Duodenal mucosa (tissue), 2 donors: ENCODE results near the gene RFFL.

ENCODE experiments used
- H3K27ac ChIP-seq: one replicate; pipeline ENCODE4 v1.7.0; 2013; ENCODE audit warnings: low read depth, low read length
- H3K27me3 ChIP-seq, 2 donors: one replicate each; pipeline ENCODE4 v1.7.0; 2013; ENCODE audit warnings: low read length in 2 of 2, control low read depth in 1 of 2; ENCODE audit not compliant: insufficient read depth in 2 of 2, control insufficient read depth in 1 of 2
- H3K36me3 ChIP-seq, 2 donors: one replicate each; pipeline ENCODE4 v1.7.0; 2013; ENCODE audit warnings: low read length in 2 of 2, control low read depth in 1 of 2; ENCODE audit not compliant: insufficient read depth in 2 of 2, control insufficient read depth in 1 of 2
- H3K4me1 ChIP-seq, 2 donors: one replicate each; pipeline ENCODE4 v1.7.0; 2013; ENCODE audit warnings: low read length in 2 of 2, control low read depth in 1 of 2; ENCODE audit not compliant: insufficient read depth in 2 of 2, control insufficient read depth in 1 of 2
- H3K4me3 ChIP-seq, 2 donors: one replicate each; pipeline ENCODE4 v1.7.0; 2013; ENCODE audit warnings: low read length in 2 of 2, low read depth in 1 of 2
- H3K9ac ChIP-seq, 2 donors: one replicate each; pipeline ENCODE4 v1.7.0; 2013; ENCODE audit warnings: low read length in 2 of 2, low read depth in 1 of 2
- H3K9me3 ChIP-seq, 2 donors: one replicate each; pipeline ENCODE4 v1.7.0; 2013; ENCODE audit warnings: low read length in 2 of 2, control low read depth in 1 of 2; ENCODE audit not compliant: control insufficient read depth in 1 of 2

Gene RFFL

GRCh38 chr17:35068249-35068648 lies 4.7 kb upstream of the RFFL start:
- Histone ChIP-seq H3K36me3 (no peaks in the 10 kb centered on the region), H3K4me1 (peaks cover 37 to 45% of the 10 kb centered on the region in 2 donors), H3K27me3 (no peaks in the 10 kb centered on the region), H3K27ac (no peak overlapping the region), H3K9me3 (no peaks in the 10 kb centered on the region), H3K9ac (no peak overlapping the region), H3K4me3 (no peak overlapping the region)

- peaks cover 34 to 51% of the 10 kb centered on the region in 2 donors for H3K4me1 ChIP-seq
- H3K4me3 ChIP-seq: no peak overlapping the region
Measured at GRCh38 chr17:35065880-35066279, 2.4 kb upstream of the RFFL start.

GRCh38 chr17:35064516-35065215 lies 1.2 kb upstream of the RFFL start:
- Histone ChIP-seq H3K27me3 (no peaks in the 10 kb centered on the region), H3K9me3 (no peaks in the 10 kb centered on the region), H3K4me1 (peaks cover 27 to 51% of the 10 kb centered on the region in 2 donors), H3K27ac (no peak overlapping the region), H3K4me3 (no peak overlapping the region), H3K9ac (peak overlapping the region; percentile 1 to 34), H3K36me3 (peaks cover 6 to 8% of the 10 kb centered on the region in 2 donors)

More at GRCh38 chr17:35065880-35066279, 2.4 kb upstream of the RFFL start:
- Histone ChIP-seq H3K9me3 (no peaks in the 10 kb centered on the region), H3K27ac (no peak overlapping the region), H3K9ac (no peak overlapping the region), H3K36me3 (peaks cover 2 to 4% of the 10 kb centered on the region in 2 donors), H3K27me3 (no peaks in the 10 kb centered on the region)

GRCh38 chr17:35062308-35062707 lies 1.2 kb downstream of the RFFL start:
- H3K27me3 ChIP-seq: no peaks in the 10 kb centered on the region
- H3K27ac ChIP-seq: no peak overlapping the region
- no peaks in the 10 kb centered on the region for H3K9me3 ChIP-seq
- H3K4me3 ChIP-seq: no peak overlapping the region
- H3K4me1 ChIP-seq: peaks cover 11 to 35% of the 10 kb centered on the region in 2 donors
- H3K9ac ChIP-seq: no peak overlapping the region
- H3K36me3 ChIP-seq: peaks cover 6 to 8% of the 10 kb centered on the region in 2 donors

GRCh38 chr17:35057332-35057915 lies 6.1 kb downstream of the RFFL start:
- Histone ChIP-seq H3K36me3 (peaks cover 6% of the 10 kb centered on the region in 2 donors), H3K4me3 (no peak overlapping the region), H3K9ac (no peak overlapping the region), H3K27me3 (no peaks in the 10 kb centered on the region), H3K4me1 (peaks cover 0 to 13% of the 10 kb centered on the region in 2 donors), H3K27ac (no peak overlapping the region), H3K9me3 (no peaks in the 10 kb centered on the region)

GRCh38 chr17:35056013-35056412 lies 7.5 kb downstream of the RFFL start:
- Histone ChIP-seq H3K4me1 (peaks cover 9 to 26% of the 10 kb centered on the region in 2 donors), H3K27ac (no peak overlapping the region), H3K4me3 (no peak overlapping the region), H3K36me3 (peaks cover 4 to 5% of the 10 kb centered on the region in 2 donors), H3K27me3 (no peaks in the 10 kb centered on the region), H3K9ac (no peak overlapping the region), H3K9me3 (no peaks in the 10 kb centered on the region)

GRCh38 chr17:35053204-35053603 lies 10.3 kb downstream of the RFFL start:
- Histone ChIP-seq H3K4me1 (peaks cover 21 to 41% of the 10 kb centered on the region in 2 donors), H3K27me3 (no peaks in the 10 kb centered on the region), H3K27ac (no peak overlapping the region)

GRCh38 chr17:35052780-35053179 lies 10.7 kb downstream of the RFFL start:
- no peak overlapping the region for H3K4me3 ChIP-seq
- H3K4me1 ChIP-seq: peaks cover 21 to 41% of the 10 kb centered on the region in 2 donors
- no peaks in the 10 kb centered on the region for H3K36me3 ChIP-seq
- no peak overlapping the region for H3K27ac ChIP-seq
- no peaks in the 10 kb centered on the region for H3K27me3 ChIP-seq
- H3K9me3 ChIP-seq: no peaks in the 10 kb centered on the region
- no peak overlapping the region for H3K9ac ChIP-seq

More at GRCh38 chr17:35053204-35053603, 10.3 kb downstream of the RFFL start:
- Histone ChIP-seq H3K36me3 (no peaks in the 10 kb centered on the region), H3K9me3 (no peaks in the 10 kb centered on the region), H3K4me3 (no peak overlapping the region), H3K9ac (no peak overlapping the region)

GRCh38 chr17:35052241-35052610 lies 11.3 kb downstream of the RFFL start:
- no peak overlapping the region for H3K27ac ChIP-seq
- no peaks in the 10 kb centered on the region for H3K27me3 ChIP-seq
- H3K4me3 ChIP-seq: peak overlapping the region in 1 of 2 donors; percentile 44
- H3K4me1 ChIP-seq: peaks cover 23 to 43% of the 10 kb centered on the region in 2 donors
- no peaks in the 10 kb centered on the region for H3K9me3 ChIP-seq
- no peaks in the 10 kb centered on the region for H3K36me3 ChIP-seq
- no peak overlapping the region for H3K9ac ChIP-seq

- Histone ChIP-seq H3K9ac (peak overlapping the region in 1 of 2 donors; percentile 23), H3K27me3 (no peaks in the 10 kb centered on the region), H3K9me3 (no peaks in the 10 kb centered on the region), H3K4me3 (peak overlapping the region; percentile 23 to 44), H3K36me3 (no peaks in the 10 kb centered on the region), H3K4me1 (peaks cover 29 to 47% of the 10 kb centered on the region in 2 donors), H3K27ac (peak overlapping the region; percentile 57)
Measured at GRCh38 chr17:35051579-35052240, 11.8 kb downstream of the RFFL start.
